Measurements from ENCODE around the gene DLX1.
"Not testable (repeated sequence)": the region's sequence is repeated elsewhere in the genome, so short reads cannot be mapped to it uniquely, and the experiment has no call there.

Gene DLX1

GRCh38 chr2:172085460-172086159, at the start of gene DLX1:
Gene DLX1, plus strand, starts transcription at chr2:172085507. Its CDS starts 171 bp downstream, at chr2:172085678.
- DNase-seq: no peak

- no peak for DNase-seq
These were observed 47.2 kb upstream of the DLX1 start for GRCh38 chr2:172038121-172038520.

GRCh38 chr2:172038604-172039003, 46.7 kb upstream of the DLX1 start:
- no peak for DNase-seq

- DNase-seq: no peak
These were observed 46.1 kb upstream of the DLX1 start for GRCh38 chr2:172039011-172039704.

GRCh38 chr2:172040311-172040710, 45.0 kb upstream of the DLX1 start:
- no peak for DNase-seq

GRCh38 chr2:172046080-172046678, 39.1 kb upstream of the DLX1 start:
- no peak for DNase-seq

- DNase-seq: no peak
These were observed 38.3 kb upstream of the DLX1 start for GRCh38 chr2:172046866-172047565.

GRCh38 chr2:172047566-172048507, 37.5 kb upstream of the DLX1 start:
- DNase-seq: no peak

GRCh38 chr2:172048508-172049503, 36.5 kb upstream of the DLX1 start:
- no peak for DNase-seq

- no peak for DNase-seq
These were observed 35.7 kb upstream of the DLX1 start for GRCh38 chr2:172049567-172050120.

- no peak for DNase-seq
These were observed 34.7 kb upstream of the DLX1 start for GRCh38 chr2:172050479-172051125.

GRCh38 chr2:172052000-172052983, 33.0 kb upstream of the DLX1 start:
- DNase-seq: no peak

- DNase-seq: no peak
These were observed 31.8 kb upstream of the DLX1 start for GRCh38 chr2:172053486-172053885.

GRCh38 chr2:172056293-172056692, 29.0 kb upstream of the DLX1 start:
- no peak for DNase-seq

- DNase-seq: no peak
These were observed 26.6 kb upstream of the DLX1 start for GRCh38 chr2:172058660-172059059.

GRCh38 chr2:172060118-172060517, 25.2 kb upstream of the DLX1 start:
- not testable (repeated sequence) for DNase-seq

GRCh38 chr2:172062402-172063004, 22.8 kb upstream of the DLX1 start:
- no peak for DNase-seq

- DNase-seq: no peak
These were observed 21.9 kb upstream of the DLX1 start for GRCh38 chr2:172063446-172063845.
